MCF 10A (cell line): ENCODE data around the gene FADS1. TPM values are rescaled to one million over a fixed set of nuclear protein-coding genes. Genes with fewer than 3 reads are reported as not detected.

Experiments
- BruUV-seq: library from RNA; stranded (reverse); fragments of 400-500 nt; replicated peaks from 2 replicates; lab custom pipeline; 2021; lab: Mats Ljungman, UMichigan
- CTCF ChIA-PET: fragments of 300-600 bp; sonication (Branson Sonifier 250); formaldehyde crosslinking; extraction: SDS; loops from one replicate; lab custom pipeline; 2021; ENCODE audit warnings: antibody characterized with exemption, inconsistent platforms; lab: Yijun Ruan, JAX
- POLR2A ChIA-PET: fragments of 300-600, 350-650 bp; sonication (Branson Sonifier 250); formaldehyde crosslinking; extraction: SDS; loops from one replicate; lab custom pipeline; 2020; ENCODE audit warnings: antibody characterized with exemption, inconsistent platforms; lab: Yijun Ruan, JAX
- DNase-seq: peaks from one replicate; pipeline ENCODE4 v3.0.0-alpha.2; 2018; ENCODE audit not compliant: unreplicated experiment
- H3K27ac Mint-ChIP-seq: one replicate; pipeline ENCODE4 v1.8.0; 2022; ENCODE audit warnings: mild to moderate bottlenecking, low read depth, mixed read lengths; ENCODE audit not compliant: unreplicated experiment
- H3K27me3 Mint-ChIP-seq: one replicate; pipeline ENCODE4 v1.8.0; 2022; ENCODE audit warnings: mixed read lengths; ENCODE audit not compliant: insufficient read depth, unreplicated experiment
- H3K36me3 Mint-ChIP-seq: one replicate; pipeline ENCODE4 v1.8.0; 2022; ENCODE audit warnings: mild to moderate bottlenecking, moderate library complexity, mixed read lengths; ENCODE audit not compliant: insufficient read depth, unreplicated experiment
- H3K4me1 Mint-ChIP-seq: one replicate; pipeline ENCODE4 v1.8.0; 2022; ENCODE audit warnings: mixed read lengths; ENCODE audit not compliant: insufficient read depth, unreplicated experiment
- H3K4me3 Mint-ChIP-seq: one replicate; pipeline ENCODE4 v1.8.0; 2022; ENCODE audit warnings: mild to moderate bottlenecking, moderate library complexity, mixed read lengths; ENCODE audit not compliant: unreplicated experiment
- H3K9me3 Mint-ChIP-seq: one replicate; pipeline ENCODE4 v1.8.0; 2022; ENCODE audit warnings: mixed read lengths; ENCODE audit not compliant: unreplicated experiment
- CTCF ChIP-seq: fragments of 200-600 bp; IDR thresholded peaks from one replicate; pipeline ENCODE4 v1.8.0; 2022; ENCODE audit warnings: antibody characterized with exemption, mild to moderate bottlenecking; ENCODE audit not compliant: unreplicated experiment
- intact Hi-C: fragments of 100-400 bp; cut with micrococcal nuclease; formaldehyde crosslinking; loops from 2 replicates; pipeline ENCODE4 v1.14.1; 2022
- total RNA-seq: library from RNA; stranded (reverse); gene quantifications from 2 replicates; pipeline ENCODE4 v1.2.3, GENCODE V29; 2022

Gene FADS1
- total RNA-seq, 1 experiment from 2014 or later: 27.5 TPM

- Mint-ChIP-seq H3K27me3 (no peaks in the 10 kb centered on the region), H3K9me3 (no peaks in the 10 kb centered on the region), H3K4me1 (no peaks in the 10 kb centered on the region), H3K36me3 (peaks cover 11% of the 10 kb centered on the region), H3K27ac (no peak overlapping the region), H3K4me3 (no peak overlapping the region)
- no TSS peak for BruUV-seq
- ChIA-PET POLR2A (interaction anchor here (1.7 kb wide), 1 partner anchor 13 kb away, joined by 5 read pairs; the partner anchor contains the start of gene TMEM258), CTCF (interaction anchor here (0.7 to 1.3 kb wide), 2 partner anchors 19 to 129 kb away, joined by 3 read pairs; no protein-coding TSS in a partner anchor)
- DNase-seq: no peak
- intact Hi-C loops: no loop called here
- TF ChIP-seq CTCF: no peak
Observed at GRCh38 chr11:61778920-61779650, 37.7 kb downstream of the FADS1 start.

- no peak overlapping the region for H3K27ac Mint-ChIP-seq
- H3K9me3 Mint-ChIP-seq: no peaks in the 10 kb centered on the region
- H3K36me3 Mint-ChIP-seq: peaks cover 11% of the 10 kb centered on the region
- ChIA-PET POLR2A (interaction anchor here (1.7 kb wide), 1 partner anchor 14 kb away, joined by 5 read pairs; the partner anchor contains the start of gene TMEM258), CTCF (interaction anchor here (0.6 to 0.7 kb wide), 2 partner anchors 20 to 92 kb away, joined by 3 read pairs; no protein-coding TSS in a partner anchor)
- no peaks in the 10 kb centered on the region for H3K4me1 Mint-ChIP-seq
- no peak overlapping the region for H3K4me3 Mint-ChIP-seq
- DNase-seq: no peak
- intact Hi-C loops: no loop called here
- H3K27me3 Mint-ChIP-seq: no peaks in the 10 kb centered on the region
- TF ChIP-seq CTCF: no peak
- no TSS peak for BruUV-seq
Observed at GRCh38 chr11:61778357-61778886, 38.4 kb downstream of the FADS1 start.

- TF ChIP-seq CTCF: no peak
- Mint-ChIP-seq H3K4me1 (no peaks in the 10 kb centered on the region), H3K27me3 (no peaks in the 10 kb centered on the region), H3K36me3 (peaks cover 11% of the 10 kb centered on the region), H3K27ac (no peak overlapping the region), H3K4me3 (no peak overlapping the region), H3K9me3 (no peaks in the 10 kb centered on the region)
- BruUV-seq: no TSS peak
- DNase-seq: no peak
- ChIA-PET POLR2A (no interaction called here), CTCF (interaction anchor here (0.7 to 1.0 kb wide), 3 partner anchors 12 to 845 kb away, joined by 3 to 4 read pairs (median 3); no protein-coding TSS in a partner anchor)
- intact Hi-C loops: no loop called here
Observed at GRCh38 chr11:61777234-61778090, 39.3 kb downstream of the FADS1 start.
